Suppressor macrophage treated with lipopolysaccharide for 4 hours (primary cell): ENCODE results near the gene PARD6A.

Experiments
- DNase-seq: peaks from one replicate; pipeline ENCODE4 v3.0.0-alpha.2; 2020

PARD6A gene

GRCh38 chr16:67660564-67661028 is at the start of gene PARD6A:
Gene PARD6A (plus strand): TSS chr16:67660960. CDS start chr16:67661039, 79 bp downstream.
- DNase-seq: peak; percentile 96

GRCh38 chr16:67613808-67614207 is 47.0 kb upstream of the PARD6A start:
- DNase-seq: no peak

- DNase-seq: no peak
These were observed 32.5 kb upstream of the PARD6A start for GRCh38 chr16:67628216-67628615.

- no peak for DNase-seq
These were observed 28.2 kb upstream of the PARD6A start for GRCh38 chr16:67632415-67633172.

GRCh38 chr16:67636713-67637112 is 24.0 kb upstream of the PARD6A start:
- DNase-seq: no peak

- DNase-seq: no peak
These were observed 23.1 kb upstream of the PARD6A start for GRCh38 chr16:67637625-67638024.

GRCh38 chr16:67641779-67642708 is 18.7 kb upstream of the PARD6A start:
- DNase-seq: no peak

- DNase-seq: no peak
These were observed 16.7 kb upstream of the PARD6A start for GRCh38 chr16:67644038-67644437.

- DNase-seq: no peak
These were observed 15.2 kb upstream of the PARD6A start for GRCh38 chr16:67645397-67646121.

GRCh38 chr16:67647111-67647651 is 13.6 kb upstream of the PARD6A start:
- DNase-seq: no peak

- DNase-seq: no peak
These were observed 13.1 kb upstream of the PARD6A start for GRCh38 chr16:67647681-67648080.

GRCh38 chr16:67648088-67648763 is 12.5 kb upstream of the PARD6A start:
- no peak for DNase-seq

- no peak for DNase-seq
These were observed 11.9 kb upstream of the PARD6A start for GRCh38 chr16:67648764-67649407.

GRCh38 chr16:67649494-67649931 is 11.2 kb upstream of the PARD6A start:
- no peak for DNase-seq

GRCh38 chr16:67650023-67650422 is 10.7 kb upstream of the PARD6A start:
- DNase-seq: no peak

- no peak for DNase-seq
These were observed 9.7 kb upstream of the PARD6A start for GRCh38 chr16:67651039-67651438.

- DNase-seq: no peak
These were observed 8.9 kb upstream of the PARD6A start for GRCh38 chr16:67651847-67652246.

- no peak for DNase-seq
These were observed 8.1 kb upstream of the PARD6A start for GRCh38 chr16:67652578-67653127.

- DNase-seq: no peak
These were observed 7.5 kb upstream of the PARD6A start for GRCh38 chr16:67653128-67653788.

GRCh38 chr16:67653789-67654402 is 6.9 kb upstream of the PARD6A start:
- no peak for DNase-seq
